ENCODE measurements around the gene SKIC2. TPM values are rescaled to one million over a fixed set of nuclear protein-coding genes. Genes with fewer than 3 reads are reported as not detected.
"Not testable (repeated sequence)": the region's sequence is repeated elsewhere in the genome, so short reads cannot be mapped to it uniquely, and the experiment has no call there.

SKIC2 gene
- total RNA-seq, 1 donor from 2014 or later: 31.3 TPM

DNA sequence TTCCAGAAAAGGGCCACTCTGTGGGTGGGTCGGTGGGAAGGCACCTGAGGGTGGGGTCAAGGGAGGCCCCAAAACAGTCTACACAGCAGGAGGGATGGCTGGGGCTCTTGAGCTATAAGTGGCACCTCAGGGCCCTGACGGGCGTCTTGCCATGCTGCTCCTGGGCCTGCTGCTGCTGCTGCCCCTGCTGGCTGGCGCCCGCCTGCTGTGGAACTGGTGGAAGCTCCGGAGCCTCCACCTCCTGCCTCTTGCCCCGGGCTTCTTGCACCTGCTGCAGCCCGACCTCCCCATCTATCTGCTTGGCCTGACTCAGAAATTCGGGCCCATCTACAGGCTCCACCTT lies 46.5 kb downstream of the SKIC2 start:
- not testable (repeated sequence) for ATAC-seq

- not testable (repeated sequence) for ATAC-seq
Measured at GRCh38 chr6:32005991-32006529, 47.1 kb downstream of the SKIC2 start.

- ATAC-seq: not testable (repeated sequence)
Measured at GRCh38 chr6:32007086-32007485, 48.1 kb downstream of the SKIC2 start.

- not testable (repeated sequence) for ATAC-seq
Measured at GRCh38 chr6:32008037-32008436, 49.1 kb downstream of the SKIC2 start.

- not testable (repeated sequence) for ATAC-seq
Measured at GRCh38 chr6:32008616-32009015, 49.6 kb downstream of the SKIC2 start.

DNA sequence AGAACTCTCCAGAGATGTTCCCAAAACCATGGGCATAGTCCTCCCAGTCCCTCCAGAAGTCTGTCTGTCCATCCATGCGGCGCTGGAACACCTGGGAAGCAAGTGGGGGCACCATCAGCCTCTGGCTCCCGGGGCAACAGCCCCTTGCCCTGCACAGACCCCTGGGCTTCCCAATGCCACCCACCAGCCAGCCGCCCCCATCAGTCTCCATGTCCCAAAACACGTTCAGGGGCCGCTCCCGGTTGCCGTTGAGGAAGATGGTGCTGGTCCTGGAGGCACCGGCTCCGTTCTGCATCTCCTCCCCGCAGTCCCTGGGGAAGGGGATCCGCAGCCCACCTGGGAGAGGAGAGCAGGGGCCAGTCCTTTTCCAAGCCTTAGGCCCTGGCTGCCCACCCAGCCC lies 50.6 kb downstream of the SKIC2 start:
- not testable (repeated sequence) for ATAC-seq

GRCh38 chr6:32010856-32011530 lies 52.0 kb downstream of the SKIC2 start:
- not testable (repeated sequence) for ATAC-seq

DNA sequence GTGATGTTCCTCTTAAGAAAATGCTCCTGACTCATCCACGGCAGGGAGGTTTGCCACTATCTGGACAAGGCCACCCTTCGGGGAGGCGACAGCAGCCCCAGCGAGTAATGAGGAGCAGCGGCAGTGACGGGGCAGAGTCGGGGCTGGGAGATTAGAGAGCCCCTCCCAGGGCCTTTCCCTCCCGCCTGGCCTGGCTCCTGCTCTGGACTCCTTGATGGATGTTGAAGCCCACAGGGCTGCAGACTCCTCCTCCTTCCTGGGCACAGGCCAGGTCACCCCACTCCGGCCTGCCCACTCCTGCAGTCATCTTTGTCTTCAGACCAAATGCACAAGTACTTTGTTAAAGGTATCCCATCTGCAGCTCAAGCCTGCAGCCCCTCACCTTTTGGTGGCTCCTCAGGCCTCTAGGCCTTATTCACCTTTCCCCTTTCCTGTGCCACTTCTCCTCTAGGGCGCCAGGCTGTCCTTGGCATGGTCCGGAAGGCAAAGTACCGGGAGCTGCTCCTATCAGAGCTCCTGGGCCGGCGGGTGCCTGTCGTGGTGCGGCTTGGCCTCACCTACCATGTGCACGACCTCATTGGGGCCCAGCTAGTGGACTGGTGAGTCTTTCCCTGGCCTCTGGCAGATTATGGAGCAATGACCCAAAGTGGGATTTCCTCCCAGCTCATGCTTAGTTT lies 54.1 kb downstream of the SKIC2 start:
- not testable (repeated sequence) for ATAC-seq

GRCh38 chr6:32013738-32014137 lies 54.8 kb downstream of the SKIC2 start:
- ATAC-seq: not testable (repeated sequence)

GRCh38 chr6:32014547-32014946 lies 55.6 kb downstream of the SKIC2 start, which contains the start of gene C4B:
Gene C4B, plus strand, starts transcription at chr6:32014795. Its CDS starts 51 bp downstream, at chr6:32014846.
- ATAC-seq: not testable (repeated sequence)

Other genes starting within 250 kb of the SKIC2 start
- not detected for gene LY6G6D, start 243.8 kb upstream of the SKIC2 start, total RNA-seq
- 10.8 TPM for gene LY6G6C, start 237.4 kb upstream of the SKIC2 start, total RNA-seq
- gene MPIG6B, start 235.8 kb upstream of the SKIC2 start, total RNA-seq: 1.1 TPM
- gene DDAH2, start 229.9 kb upstream of the SKIC2 start, total RNA-seq: 15.3 TPM
- gene CLIC1, start 222.6 kb upstream of the SKIC2 start, total RNA-seq: 372 TPM
- 12.0 TPM for gene MSH5, start 219.2 kb upstream of the SKIC2 start, total RNA-seq
- gene SAPCD1, start 196.5 kb upstream of the SKIC2 start, total RNA-seq: 0.64 TPM
- gene VWA7, start 181.8 kb upstream of the SKIC2 start, total RNA-seq: 1.6 TPM
- gene VARS1, start 163.4 kb upstream of the SKIC2 start, total RNA-seq: 79.8 TPM
- gene LSM2, start 152.2 kb upstream of the SKIC2 start, total RNA-seq: 45.0 TPM
- 0.44 TPM for gene HSPA1L, start 143.9 kb upstream of the SKIC2 start, total RNA-seq
- 56.6 TPM for gene HSPA1A, start 143.6 kb upstream of the SKIC2 start, total RNA-seq
- gene HSPA1B, start 131.4 kb upstream of the SKIC2 start, total RNA-seq: 92.9 TPM
- 17.9 TPM for gene NEU1, start 96.4 kb upstream of the SKIC2 start, total RNA-seq
- 2.9 TPM for gene SLC44A4, start 80.2 kb upstream of the SKIC2 start, total RNA-seq
- 28.2 TPM for gene EHMT2, start 61.5 kb upstream of the SKIC2 start, total RNA-seq
- gene ZBTB12, start 57.1 kb upstream of the SKIC2 start, total RNA-seq: 2.0 TPM
- gene C2, start 31.5 kb upstream of the SKIC2 start, total RNA-seq: 2.9 TPM
- gene CFB, start 13.1 kb upstream of the SKIC2 start, total RNA-seq: 36.1 TPM
- gene NELFE, start 204 bp upstream of the SKIC2 start, total RNA-seq: 57.7 TPM
- gene DXO, start 13.0 kb downstream of the SKIC2 start, total RNA-seq: 10.6 TPM
- gene C4A, start 22.9 kb downstream of the SKIC2 start, total RNA-seq: 2.9 TPM
- 5.3 TPM for gene C4B, start 55.6 kb downstream of the SKIC2 start, total RNA-seq
- gene CYP21A2, start 79.2 kb downstream of the SKIC2 start, total RNA-seq: 0.60 TPM
- gene TNXB, start 150.2 kb downstream of the SKIC2 start, total RNA-seq: 7.6 TPM
- gene ATF6B, start 169.1 kb downstream of the SKIC2 start, total RNA-seq: 76.0 TPM
- gene FKBPL, start 171.1 kb downstream of the SKIC2 start, total RNA-seq: 10.1 TPM
- 0.40 TPM for gene PRRT1, start 192.8 kb downstream of the SKIC2 start, total RNA-seq
- gene PPT2, start 195.0 kb downstream of the SKIC2 start, total RNA-seq: 18.1 TPM
- 10.2 TPM for gene EGFL8, start 205.4 kb downstream of the SKIC2 start, total RNA-seq
- 18.2 TPM for gene AGPAT1, start 216.9 kb downstream of the SKIC2 start, total RNA-seq
- 30.4 TPM for gene RNF5, start 219.2 kb downstream of the SKIC2 start, total RNA-seq
- 2.7 TPM for gene AGER, start 225.1 kb downstream of the SKIC2 start, total RNA-seq
- 34.7 TPM for gene PBX2, start 231.0 kb downstream of the SKIC2 start, total RNA-seq
- gene GPSM3, start 233.5 kb downstream of the SKIC2 start, total RNA-seq: 2.2 TPM

Data from esophagus mucosa (tissue), 1 donor.